Melanocyte of skin (primary cell): ENCODE results near the gene THBS4. TPM values are rescaled to one million over a fixed set of nuclear protein-coding genes. Genes with fewer than 3 reads are reported as not detected.

Experiments used
- small RNA-seq, 2 donors: library from RNA; depleted of rRNA; stranded (forward); fragments of <200 nt; gene quantifications; one replicate each; pipeline ENCODE3, GENCODE V24; 2012
- total RNA-seq, 2 donors: library from RNA; depleted of rRNA; stranded (reverse); fragments of >200 nt; gene quantifications; 2 replicates each; pipeline ENCODE4 v1.2.3, GENCODE V29; 2012

The THBS4 gene
- total RNA-seq = under 1 TPM; under 0.01 to 0.69 TPM

GRCh38 chr5:80034962-80035821 is at the start of gene THBS4:
Gene THBS4, plus strand, starts transcription at chr5:80035348. Its CDS starts 190 bp downstream, at chr5:80035538.

GRCh38 chr5:79990598-79991507 is 44.3 kb upstream of the THBS4 start, which contains the start of gene MTX3:
Gene MTX3, minus strand, starts transcription at chr5:79991262. Its CDS starts 24 bp downstream, at chr5:79991238.

Small RNA genes lying within 50 kb of the gene (small RNA-seq; reads per million reads assigned to genes)
- 0 reads per million in 2 donors for gene TRMT112P2

Other genes starting within 250 kb of the THBS4 start
- 10 to 100 TPM; 10.3 to 11.3 TPM for gene MTX3, start 44.1 kb upstream of the THBS4 start, total RNA-seq
- 100 to 1,000 TPM; 116 to 128 TPM for gene SERINC5, start 220.7 kb downstream of the THBS4 start, total RNA-seq